GM21447 (cell line): ENCODE data around the gene LRRC3B.
"Not testable (repeated sequence)": the region's sequence is repeated elsewhere in the genome, so short reads cannot be mapped to it uniquely, and the experiment has no call there.

Experiments
- ATAC-seq: cut with Tn5 transposase; IDR thresholded peaks from one replicate; pipeline ENCODE4 v1.9.1; 2021; ENCODE audit not compliant: unreplicated experiment

LRRC3B gene, protein sequence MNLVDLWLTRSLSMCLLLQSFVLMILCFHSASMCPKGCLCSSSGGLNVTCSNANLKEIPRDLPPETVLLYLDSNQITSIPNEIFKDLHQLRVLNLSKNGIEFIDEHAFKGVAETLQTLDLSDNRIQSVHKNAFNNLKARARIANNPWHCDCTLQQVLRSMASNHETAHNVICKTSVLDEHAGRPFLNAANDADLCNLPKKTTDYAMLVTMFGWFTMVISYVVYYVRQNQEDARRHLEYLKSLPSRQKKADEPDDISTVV

DNA sequence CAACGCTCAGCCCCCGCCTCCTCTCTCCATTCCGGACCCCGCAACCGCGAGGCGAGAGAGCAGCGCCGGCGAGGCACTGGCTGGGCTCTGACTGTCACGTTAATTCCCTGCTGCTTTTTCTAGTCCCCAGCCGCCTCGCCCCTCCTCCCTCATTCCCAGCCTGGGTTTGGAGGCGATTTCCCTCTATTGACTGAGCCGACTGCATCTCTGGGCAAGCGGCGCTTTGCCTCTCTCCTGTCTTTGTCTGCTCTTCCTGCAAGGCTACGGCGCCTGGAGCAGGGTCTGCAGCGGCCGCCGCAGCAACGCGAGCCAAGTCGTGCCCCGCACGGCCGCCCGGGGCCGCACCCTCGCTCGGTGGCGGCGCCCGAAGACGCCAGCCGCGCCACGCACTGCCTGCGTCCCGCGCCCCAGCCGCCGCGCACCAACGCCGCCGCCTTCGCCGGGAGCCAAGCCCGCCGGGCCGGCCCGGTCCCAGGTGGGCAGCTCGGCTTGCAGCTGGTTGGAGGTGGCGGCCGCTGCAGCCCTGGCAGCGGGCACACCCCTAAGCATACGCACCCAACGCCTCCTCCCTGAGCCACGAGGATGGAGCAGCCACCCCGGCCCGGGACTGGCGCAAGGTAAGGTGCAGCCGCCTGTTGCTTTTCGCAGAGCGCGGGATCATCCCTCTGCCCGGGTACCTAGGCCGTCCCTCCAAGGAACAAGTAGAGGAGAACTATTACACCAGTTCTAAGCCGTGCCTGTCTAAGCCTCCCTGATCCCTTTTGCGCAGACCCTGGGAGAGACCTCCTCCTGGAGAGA lies at the start of gene LRRC3B:
TSS of gene LRRC3B (plus strand) at position 152 of the 798 bp plus-strand sequence. CDS start 86,901 bp downstream, outside the sequence.
- no peak for ATAC-seq

DNA sequence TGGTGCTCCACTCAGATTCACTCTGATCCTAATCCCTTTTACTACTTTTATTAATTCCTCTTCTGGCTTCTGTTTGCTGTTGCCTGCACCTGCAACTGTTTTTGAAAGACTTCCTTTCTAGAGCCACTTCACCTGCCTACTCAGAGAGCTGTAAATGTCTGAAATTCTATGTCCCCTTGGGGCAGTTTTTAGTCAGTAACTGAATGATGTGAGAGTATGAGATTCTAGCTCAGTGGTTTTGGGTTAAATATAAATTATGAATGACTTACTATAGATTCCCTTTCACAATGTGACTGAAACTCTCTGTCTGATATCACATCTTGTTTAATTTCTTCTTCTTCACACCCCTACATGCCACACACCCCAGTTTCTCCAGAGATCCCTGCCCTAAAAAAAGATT lies 47.8 kb upstream of the LRRC3B start:
- ATAC-seq = no peak

DNA sequence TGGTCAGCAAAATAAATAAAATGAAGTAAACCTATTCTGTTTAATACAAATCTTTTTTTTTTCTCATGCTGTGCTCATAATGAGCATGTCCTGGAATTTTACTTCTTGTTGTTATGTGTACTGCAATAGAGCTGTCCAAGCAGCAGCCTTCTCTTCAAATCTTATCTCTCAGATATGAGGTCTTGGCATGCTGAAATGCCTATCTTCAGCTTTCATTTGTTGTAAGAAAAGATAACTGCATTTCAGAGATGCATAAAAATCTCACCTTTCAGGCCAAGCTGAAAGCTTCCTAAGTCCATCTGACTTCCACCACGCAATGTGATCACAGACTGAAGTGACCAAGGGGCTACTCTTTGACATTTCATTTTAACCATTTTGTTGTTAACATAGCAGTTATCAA lies 43.5 kb upstream of the LRRC3B start:
- ATAC-seq = no peak

DNA sequence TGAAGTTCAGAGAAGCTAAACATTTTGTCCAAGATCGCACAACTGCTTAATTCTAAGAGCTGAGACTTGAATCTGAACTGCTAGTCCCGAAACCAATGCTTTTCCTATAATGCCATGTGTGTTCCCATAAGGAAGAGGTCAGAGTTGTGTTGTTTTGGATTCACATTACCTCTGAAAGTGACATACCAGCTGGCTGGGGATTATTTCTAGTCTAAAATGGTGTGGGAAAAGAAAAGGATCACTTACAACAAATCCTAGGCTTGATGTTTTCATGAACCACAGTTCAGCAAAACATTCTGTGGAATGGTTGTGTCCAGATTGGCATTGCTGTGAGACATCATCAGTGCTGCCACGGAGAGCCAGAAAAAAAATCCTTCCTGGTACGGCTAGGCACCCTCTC lies 35.0 kb upstream of the LRRC3B start:
- ATAC-seq = no peak

DNA sequence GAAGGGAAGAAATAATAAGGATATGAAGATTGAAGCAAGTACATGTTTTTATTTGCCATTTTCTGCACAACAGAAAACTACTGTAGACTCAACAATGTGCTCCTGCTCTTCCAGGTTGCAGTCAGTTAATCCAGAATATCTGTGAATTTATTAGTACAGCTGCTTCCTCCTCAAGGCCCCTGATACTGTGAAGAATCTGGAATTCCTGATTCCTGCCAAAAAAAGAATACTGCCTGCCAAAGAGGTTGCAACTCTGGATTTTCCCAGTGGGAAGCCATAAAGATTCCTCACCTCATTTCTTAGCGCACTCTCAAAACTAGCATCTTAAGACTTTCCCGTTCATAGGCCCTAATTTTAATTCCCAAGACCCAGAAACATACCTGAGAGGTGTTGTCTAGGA lies 33.6 kb upstream of the LRRC3B start:
- ATAC-seq = no peak

DNA sequence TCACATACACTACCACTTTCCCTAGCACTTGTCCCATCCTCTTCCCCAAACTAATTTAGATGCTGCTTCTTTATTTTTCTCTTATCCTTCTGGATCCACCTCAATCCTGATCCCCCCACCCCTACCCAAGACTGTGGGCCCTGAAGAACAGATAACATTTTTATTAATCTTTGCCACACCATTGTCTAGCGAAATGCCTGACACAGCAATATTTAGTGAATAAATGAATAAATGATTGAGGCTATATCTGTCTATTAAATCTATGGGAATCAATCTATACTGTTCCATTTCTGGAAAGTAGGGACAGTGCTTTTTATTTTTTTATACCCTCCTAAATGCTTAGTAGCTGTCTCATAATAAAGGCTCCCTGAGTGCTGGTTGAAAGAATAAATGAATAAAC lies 32.9 kb upstream of the LRRC3B start:
- no peak for ATAC-seq

DNA sequence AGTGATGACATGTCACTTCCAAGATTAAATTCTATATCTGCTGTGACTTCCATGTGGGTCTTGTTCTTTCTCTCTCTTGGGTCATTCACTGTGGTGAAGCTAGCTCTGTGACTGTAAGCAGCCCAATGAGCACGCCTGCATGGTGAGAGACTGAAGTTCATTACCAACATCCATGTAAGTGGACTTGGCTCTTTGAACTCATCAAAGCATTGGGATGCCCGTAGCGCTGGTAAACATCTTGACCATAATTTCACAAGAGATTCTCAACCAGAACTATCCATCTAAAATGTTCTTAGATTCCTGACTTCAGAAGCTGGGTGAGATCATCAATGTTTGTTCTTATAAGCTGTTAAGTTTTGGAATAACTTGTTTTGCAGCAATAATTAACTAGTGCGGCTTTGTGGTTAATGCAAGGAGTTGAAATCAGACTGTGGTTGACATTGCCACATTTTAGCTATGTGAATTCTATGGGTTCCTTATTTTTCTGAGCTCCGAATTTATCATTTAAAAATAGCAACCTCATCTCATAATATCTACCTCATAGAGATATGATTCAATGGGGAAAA lies 31.6 kb upstream of the LRRC3B start:
- no peak for ATAC-seq

DNA sequence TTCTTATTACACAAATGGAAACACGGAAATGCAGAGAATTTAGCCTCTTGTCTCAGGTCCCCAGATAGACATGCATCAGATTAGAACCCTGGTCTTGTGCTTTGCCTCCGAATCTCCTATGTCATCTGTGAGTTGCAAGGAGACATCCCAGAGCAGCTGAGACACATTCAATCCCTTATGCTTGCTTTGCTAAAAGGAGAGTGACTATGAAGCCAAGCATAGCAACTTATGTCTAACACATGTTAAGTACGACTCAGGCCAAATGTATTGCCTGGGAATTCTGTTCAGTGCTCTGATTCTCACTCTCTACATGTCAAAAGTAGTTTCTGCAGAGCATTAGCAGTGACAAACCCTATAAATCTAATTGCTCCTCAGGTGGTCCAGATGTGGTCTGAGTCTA lies 30.6 kb upstream of the LRRC3B start:
- no peak for ATAC-seq

DNA sequence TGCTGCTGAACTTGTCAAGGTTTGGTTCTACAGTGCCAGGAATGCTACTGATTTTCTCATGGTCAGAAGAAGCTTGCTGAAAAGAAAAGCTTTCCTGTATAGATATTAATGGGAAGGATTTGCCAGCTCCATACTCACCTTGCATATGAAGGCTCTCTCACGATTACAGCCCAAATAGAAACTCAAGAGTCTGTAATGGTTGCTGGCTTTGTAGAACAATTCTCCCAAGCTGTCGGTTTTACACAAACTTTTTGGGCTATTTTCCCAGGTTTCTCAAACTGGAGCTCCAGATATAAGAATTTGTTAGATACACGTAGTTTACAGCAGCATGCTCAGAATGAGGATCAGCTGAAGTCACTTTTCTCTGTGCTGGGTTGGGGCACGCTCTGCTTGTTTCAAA lies 30.1 kb upstream of the LRRC3B start:
- ATAC-seq = no peak

DNA sequence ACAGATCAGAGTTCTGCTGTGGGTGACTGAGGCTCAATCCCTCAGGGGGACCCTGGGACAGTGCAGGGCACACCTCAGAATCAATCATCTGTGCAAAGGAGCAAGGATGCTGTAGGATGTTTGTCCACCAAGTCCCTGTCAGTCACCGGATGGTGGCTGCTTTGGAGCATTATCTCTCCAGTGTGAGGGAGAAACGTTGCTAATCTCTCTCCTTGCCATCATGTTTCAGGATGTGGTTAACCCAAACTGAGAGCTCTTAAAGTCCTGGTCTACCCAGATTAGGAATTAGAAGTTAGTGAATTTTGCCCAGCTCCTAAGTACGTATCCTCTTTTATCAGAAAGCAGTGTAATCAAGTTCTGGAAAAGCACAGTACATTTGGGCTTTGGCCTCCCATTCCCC lies 26.2 kb upstream of the LRRC3B start:
- no peak for ATAC-seq

DNA sequence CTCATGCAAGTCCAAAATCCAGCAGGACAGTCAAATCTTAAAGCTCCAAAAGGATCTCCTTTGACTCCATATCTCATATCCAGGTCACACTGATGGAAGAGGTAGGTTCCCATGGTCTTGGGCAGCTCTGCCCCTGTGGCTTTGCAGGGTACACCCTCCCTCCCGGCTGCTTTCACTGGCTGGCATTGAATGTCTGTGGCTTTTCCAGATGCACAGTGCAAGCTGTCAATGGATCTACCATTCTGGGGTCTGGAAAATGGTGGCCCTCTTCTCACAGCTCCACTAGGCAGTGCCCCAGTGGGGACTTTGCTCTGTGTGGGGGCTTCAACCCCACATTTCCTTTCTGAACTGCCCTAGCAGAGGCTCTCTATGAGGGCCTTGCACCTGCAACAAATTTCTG lies 19.3 kb upstream of the LRRC3B start:
- ATAC-seq = not testable (repeated sequence)

DNA sequence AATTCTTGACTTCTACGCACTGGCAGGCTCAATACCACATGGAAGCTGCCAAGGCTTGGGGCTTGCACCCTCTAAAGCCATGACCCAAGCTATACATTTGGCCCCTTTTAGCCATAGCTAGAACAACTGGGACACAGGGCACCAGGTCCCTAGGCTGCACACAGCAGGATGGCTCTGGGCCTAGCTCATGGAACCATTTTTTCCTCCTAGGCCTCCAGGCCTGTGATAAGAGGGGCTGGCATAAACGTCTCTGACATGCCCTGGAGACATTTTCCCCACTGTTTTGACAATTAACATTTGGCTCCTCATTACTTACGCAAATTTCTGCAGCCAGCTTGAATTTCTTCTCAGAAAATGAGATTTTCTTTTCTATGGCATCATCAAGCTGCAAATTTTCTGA lies 18.8 kb upstream of the LRRC3B start:
- not testable (repeated sequence) for ATAC-seq

DNA sequence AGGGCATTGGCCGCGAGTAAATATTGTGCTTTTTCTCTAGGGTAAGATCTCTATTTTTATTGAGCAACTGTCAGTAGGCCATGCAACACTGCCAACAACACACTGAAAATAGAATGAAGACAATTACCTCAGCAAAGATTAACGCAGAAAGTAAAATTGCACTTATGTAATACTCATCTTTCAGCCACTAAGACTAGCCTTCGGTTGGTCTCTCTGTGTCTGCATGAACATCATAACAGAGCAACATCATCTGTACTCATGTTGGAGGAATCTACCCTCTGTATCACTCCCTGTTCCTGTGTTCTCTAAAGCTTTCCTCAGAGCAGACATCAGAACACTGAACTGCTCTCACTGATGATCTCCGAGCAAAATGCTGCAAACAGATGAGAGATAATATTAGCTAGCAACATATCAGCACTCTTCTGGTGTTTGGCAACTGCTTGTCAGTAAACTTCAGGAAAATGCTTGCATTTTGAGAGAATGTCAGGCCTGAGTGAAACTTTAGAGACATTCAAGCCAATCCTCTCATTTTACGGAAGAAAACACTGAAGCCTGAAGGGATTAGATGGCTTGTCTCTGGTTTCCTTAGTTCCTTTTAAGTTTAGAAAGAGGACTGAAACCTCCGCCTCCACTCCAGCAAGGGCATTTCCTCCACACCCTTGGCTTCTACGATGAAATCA lies 8.4 kb upstream of the LRRC3B start:
- no peak for ATAC-seq

DNA sequence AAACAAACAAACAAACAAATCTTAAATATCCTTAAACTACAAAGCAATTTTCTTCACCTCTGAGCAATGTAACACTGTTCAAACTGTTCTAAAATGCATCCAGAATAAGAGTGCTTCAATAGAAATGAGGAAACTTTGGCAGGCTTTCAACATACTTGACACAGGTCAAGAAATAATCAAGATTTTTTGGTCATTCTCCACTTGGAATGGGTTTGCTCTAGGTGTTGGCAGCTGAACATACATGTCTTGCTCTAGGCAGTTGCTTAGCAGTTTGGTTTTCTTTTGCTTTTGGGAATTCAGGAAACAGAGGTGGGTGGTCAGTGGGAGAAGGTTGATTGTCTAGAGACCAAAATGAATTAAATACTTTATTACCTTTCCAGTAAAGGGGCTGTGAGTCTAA lies 1.4 kb upstream of the LRRC3B start:
- no peak for ATAC-seq

DNA sequence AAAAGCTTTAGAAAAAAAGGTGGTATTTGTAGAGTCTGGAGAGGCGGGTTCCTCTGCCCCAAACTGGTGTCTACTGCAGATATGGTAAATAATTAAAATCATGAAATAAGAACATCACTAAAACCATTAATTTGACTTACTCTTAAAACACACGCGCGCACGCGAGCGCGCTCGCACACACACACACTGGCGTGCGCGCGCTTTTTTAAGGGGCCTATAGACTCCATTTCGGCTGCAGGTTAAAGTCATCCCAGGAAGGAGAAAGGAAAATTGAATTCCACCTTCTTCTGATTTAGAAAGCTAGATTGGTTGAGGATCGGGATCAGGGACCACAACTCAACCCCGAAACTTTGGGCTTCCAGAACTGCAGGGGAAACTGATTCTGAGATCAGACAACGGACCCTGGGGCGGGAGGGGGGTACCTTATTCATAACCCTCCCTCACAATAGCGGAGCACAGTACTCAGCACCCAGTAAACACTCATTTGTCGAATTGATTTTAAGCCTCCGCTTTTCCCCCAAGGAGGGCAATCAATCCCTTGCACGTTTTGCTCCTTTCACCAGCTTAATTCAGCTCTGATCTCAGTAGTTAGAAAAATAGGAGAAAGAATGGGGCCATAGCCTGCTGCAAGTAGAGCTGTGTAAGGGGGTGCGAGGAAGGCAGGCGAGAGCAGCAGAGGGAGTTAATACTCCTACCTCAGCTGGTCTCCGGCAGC lies 509 bp upstream of the LRRC3B start:
- no peak for ATAC-seq

DNA sequence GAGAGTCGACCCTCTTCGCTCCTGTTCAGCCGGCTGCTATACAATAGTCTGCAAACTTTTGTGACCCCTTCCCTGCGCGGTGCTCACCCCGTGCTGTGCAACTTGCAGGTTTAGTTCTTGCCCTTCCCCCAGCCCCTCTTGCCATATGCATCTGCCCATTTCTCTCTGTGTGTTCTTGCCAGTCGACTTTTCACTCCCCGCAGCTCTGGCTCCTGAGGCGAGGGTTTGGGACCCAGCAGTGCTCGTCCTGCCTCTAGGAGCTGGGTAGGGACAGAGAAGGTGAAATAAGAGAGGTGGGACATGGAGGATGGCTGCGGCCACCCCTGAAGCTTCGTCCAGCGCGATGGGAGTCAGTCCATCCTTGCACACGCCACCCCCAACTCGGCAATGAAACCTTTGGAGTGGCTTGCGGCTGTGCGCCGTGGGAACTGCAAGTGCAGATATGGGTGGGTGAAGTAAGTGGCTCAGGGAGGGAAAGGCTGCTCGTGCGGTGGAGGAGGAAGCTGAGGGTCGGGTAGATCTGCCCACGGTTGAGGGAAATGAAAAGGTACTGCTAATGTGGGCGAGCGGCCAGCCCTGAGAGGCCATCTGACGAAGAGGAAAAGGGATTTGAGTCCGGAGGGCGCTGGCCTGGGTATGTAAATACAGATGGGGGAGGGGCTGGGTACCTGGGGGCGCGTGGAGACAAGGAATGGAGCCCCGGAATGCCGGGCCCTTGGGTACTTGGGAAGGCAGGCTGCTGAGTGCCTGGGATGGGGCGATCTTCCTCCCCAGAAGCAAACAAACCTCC lies 1.0 kb downstream of the LRRC3B start:
- ATAC-seq = no peak

DNA sequence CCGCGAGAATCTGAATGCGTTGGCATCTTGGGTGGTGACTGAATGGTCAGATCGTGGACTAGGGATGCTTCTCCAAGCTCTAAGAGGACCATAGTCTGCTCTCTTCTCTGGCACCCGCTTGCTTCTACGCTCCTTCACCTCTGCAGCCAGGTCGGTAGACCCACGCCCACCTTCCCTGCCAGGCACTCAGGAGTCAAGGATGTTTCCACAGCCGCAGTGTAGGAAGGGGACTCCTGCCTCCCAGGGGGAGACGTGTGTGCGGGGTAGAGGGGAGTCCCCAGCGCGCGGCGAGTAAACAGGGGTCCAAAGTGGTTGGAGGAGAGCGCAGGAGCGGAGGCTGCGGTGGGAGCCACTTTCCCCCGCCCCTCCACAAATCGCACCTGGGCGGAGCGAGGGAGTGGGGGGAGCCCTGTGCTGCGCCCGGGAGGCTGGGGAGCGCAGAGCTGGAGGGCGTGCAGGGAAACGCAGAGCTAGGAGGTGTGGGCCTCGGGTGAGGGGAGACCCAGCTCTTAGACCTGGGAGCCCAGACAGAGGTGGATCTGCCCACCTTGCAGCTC lies 1.7 kb downstream of the LRRC3B start:
- no peak for ATAC-seq

DNA sequence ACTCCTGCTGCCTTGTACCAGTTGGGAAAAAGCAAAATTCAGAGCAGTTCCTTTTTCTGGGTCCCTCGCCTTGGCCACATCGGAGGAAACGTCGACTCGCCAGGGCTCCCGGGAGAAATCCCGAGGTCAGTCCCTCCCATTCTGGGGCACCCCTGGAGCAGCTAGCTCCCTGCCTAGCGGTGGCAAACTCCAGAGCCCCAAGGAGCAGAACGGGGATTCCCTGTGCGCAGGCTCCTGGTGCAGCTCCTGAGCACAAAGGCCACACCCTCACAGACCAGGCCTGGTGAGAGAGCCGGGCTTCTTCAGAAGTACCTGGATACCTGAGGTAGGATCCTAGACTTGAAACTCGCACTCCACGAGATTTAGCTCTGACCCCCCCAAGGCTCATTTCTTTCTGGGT lies 2.6 kb downstream of the LRRC3B start:
- no peak for ATAC-seq

DNA sequence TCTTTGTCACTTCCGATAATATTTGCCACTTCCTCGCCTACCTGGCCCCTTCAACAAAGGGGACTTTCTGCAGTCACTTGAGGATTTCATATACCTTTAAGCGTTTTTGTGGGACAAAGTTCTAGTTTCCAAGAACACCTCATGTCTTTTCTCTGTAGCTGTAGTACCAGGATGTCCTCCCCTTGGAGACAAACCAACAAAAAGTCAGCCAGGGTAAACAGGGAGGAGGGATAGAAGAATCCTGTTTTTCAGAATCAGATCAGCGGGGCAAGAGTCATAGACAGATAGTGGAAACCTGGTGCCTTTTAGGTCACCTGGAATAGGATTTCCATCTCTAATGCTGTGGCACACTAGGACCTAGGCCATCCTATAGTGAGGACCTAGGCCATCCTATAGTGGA lies 4.5 kb downstream of the LRRC3B start:
- ATAC-seq = no peak

DNA sequence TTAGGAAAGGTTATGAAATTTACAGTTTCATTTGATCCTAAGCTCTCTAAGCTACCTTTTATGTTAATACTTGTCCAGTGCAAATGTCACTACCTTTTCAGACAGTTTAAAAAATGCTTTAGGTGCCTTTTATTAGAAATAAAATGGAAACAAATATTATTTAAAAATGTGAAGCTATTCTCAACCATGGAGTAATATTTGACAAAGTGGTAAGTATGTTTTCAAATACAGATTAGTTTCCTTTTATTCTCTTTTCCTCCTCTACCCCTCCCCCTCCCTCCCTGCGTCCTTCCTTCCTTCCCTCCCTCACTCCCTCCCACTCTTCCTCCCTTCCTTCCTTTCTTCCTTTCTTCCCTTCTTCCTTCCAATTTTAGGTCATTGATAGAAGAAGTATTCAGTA lies 6.3 kb downstream of the LRRC3B start:
- no peak for ATAC-seq
